Nucleus accumbens (tissue), 56 donors: Measurements from ENCODE around the gene LIN7B.
"Not testable (repeated sequence)": the region's sequence is repeated elsewhere in the genome, so short reads cannot be mapped to it uniquely, and the experiment has no call there.

ENCODE experiments used
- DNase-seq, 56 donors: peaks; one replicate each; lab custom pipeline; 2025; lab: John Stamatoyannopoulos, UW

The LIN7B gene

DNA sequence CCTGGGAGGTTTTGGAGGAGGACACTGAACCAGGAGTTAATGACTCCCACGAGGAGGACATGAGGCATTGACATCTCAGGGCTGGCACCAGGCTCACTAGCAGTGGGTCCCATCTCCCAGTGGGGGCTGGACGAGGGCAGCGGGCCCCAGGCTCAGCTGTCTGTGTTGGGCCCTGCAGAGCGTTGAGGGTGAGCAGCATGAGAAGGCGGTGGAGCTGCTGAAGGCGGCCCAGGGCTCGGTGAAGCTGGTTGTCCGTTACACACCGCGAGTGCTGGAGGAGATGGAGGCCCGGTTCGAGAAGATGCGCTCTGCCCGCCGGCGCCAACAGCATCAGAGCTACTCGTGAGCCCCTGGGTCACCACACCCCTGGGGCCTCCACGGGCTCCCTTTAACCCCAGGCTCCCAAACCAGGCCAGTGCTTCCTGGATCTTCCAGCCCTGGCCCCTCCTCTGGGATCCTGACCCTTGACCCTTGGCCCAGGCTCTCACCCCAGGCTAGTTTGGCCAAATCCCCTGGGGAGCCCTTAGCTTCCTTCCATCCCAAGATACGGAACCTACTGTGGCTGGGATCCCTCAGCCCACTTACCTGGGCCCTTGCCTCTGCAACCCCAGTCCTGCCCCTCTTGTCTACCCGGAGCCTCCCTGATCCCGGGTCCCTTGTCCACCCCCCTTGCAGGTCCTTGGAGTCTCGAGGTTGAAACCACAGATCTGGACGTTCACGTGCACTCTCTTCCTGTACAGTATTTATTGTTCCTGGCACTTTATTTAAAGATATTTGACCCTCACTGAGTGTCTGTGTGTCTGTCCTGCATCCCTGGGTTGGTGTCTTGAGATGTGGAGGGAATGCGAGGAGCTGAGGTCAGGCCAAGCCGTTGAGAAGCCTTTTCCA lies 3.8 kb downstream of the LIN7B start:
- peak in 2 of 56 donors; percentile 14 to 29 for DNase-seq

DNA sequence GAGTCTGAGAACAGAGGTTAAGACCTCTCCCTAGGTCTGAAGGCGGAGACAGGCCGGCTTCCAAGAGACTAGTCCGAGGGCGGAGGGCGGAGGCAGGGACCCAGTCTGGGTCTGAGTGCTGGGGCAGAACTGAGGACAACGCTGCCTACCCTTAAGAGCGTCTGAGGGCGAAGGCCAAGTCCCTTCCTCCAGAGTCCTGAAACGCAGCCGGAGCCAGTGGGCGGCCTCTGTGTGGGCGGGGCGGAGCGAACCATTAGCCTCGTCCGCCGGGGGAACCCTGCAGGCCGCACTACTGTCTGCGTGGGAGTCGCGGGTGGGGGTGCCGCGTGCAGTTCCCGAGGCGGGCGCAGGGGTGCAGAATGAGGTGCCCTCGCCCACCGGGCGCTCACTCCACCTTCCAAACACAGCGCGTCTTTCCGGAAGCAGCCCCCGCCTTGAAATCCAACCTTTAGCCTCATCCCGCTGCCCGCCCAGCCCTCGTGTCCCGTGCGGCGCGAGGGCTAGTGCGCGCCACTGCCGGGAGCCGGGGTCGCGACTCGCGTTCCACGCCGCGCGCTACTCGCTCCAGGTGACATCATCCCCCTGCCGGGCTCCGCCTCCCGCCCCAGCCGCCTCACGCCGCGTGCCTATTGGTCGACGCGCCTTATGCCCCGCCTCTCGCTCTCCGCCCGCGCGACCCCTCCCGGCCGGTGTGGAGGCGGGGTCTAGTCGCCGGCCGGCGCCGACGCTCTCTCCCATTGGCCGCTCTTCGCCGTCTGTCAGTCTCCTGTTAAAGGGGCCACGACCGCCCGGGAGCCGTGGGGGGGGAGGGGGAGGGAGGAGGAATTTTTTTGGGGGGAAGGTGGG lies 4.6 kb downstream of the LIN7B start, which contains the start of gene C19orf73:
Gene C19orf73, minus strand, starts transcription at position 579 of the 846 bp plus-strand sequence. Its CDS starts 121 bp downstream, at position 458.
- peak; percentile 69 to 97 (median 93) for DNase-seq

DNA sequence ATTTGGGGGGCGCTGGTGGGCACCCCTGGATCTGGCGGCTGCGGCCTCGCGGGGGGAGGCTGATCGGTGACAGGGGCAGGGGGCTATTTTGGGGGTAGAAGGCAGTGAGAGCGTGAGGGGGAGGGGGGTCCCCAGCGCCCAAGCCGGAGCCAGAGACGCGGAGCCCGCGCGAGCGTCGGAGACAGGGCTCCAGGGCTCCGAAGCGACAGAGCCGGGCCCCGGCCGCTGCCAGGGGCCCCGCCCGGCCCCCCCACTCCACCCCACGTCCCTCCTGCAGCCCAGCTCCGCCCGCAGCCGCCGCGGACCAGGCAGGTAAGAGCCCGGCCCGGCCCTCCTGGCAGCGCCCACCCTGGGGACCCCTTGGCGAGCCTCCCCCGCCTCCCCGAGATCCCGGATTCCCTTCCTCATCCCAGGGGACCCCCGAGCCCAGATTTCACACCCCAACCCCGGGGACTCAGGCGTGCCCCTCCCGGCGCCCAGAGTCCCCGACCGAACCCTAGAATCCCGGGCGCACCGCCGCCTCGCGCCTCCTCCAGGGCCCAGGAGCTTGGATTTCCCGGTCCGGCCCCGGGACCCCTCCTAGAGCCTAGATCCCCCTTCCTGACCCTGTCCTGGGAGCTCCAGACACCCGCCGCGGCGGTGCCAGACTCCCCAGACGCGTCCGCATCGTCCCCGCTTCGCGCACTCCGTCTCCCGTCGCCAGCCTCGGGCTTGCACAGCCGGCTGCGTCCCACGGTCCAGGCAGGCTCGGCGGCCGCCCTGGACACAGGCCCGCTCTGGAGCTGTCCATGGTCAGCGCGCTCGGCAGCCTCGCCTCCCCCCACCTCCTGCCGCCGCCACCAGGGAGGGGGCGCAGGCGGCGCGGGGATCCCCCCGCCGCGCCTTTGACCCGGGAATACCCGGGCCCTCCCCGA lies 5.5 kb downstream of the LIN7B start, which contains the start of gene PPFIA3:
Gene PPFIA3, plus strand, starts transcription at position 134 of the 914 bp plus-strand sequence. CDS start 8,330 bp downstream, outside the sequence.
- peak in 36 of 56 donors; percentile 12 to 65 (median 30) for DNase-seq

DNA sequence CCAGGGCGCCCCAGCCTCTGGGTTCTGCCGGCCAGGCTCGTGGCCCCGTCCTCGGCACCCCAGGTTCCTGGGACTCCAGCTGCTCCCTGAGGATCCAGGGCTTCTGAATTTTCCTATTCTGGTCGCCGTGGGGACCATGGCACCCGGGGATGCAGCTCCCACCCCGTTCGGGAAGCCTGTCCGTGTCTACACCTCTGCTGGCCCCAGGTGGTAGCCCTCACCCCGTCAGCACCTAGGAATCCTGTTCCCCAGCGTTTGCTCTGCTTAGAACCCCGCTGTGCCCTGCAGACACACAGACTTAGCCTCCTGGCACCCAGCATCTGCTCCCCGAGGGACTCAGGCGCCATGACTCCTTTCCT lies 6.1 kb downstream of the LIN7B start:
- DNase-seq, result peak in 1 of 56 donors; percentile 12

DNA sequence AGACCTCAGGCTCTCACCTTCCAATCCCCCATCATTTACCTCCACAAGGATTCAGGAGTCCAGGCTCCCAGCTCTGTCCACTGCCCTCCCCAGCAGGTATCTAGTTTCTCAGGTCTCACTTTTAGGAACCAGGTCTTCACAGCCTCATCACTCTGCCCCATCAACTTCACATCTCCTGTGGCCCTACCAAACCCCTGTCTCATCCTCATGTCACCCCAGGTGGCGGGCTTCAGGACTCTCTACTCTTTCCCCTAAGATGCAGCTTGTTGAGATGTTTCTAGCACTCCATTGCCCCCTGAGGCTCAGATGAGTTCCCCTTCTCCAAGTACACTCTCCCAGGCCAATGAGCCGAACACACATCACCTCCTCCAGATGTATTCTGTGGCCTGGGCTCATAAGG lies 6.7 kb downstream of the LIN7B start:
- DNase-seq, result no peak

DNA sequence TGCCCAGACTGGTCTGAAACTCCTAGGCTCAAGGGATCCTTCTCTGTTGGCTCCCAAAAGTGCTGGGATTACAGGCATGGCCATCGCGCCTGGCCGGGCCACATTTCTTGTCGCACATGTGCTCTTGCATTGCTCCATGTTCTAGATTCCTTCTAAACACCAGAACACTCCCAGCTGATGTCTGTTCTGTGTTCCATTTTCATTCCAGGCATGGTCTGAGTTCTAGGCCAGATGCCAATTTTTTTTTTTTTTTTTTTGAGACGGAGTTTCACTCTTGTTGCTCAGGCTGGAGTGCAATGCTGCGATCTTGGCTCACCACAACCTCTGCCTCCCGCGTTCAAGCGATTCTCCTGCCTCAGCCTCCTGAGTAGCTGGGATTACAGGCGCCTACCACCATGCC lies 7.7 kb downstream of the LIN7B start:
- not testable (repeated sequence) for DNase-seq

DNA sequence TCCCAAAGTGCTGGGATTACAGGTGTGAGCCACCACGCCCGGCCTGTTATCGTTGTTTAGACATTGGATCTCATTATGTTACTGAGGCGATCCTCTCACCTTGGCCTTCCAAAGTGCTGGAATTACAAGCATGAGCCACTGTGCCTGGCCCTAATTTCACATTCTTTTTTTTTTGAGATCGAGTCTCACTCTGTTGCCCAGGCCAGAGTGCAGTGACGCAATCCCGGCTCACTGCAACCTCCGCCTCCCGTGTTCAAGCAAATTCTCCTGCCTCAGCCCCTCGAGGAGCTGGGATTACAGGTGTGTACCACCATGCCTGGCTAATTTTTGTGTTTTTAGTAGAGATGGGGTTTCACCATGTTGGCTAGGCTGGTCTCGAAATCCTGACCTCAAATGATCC lies 9.1 kb downstream of the LIN7B start:
- not testable (repeated sequence) for DNase-seq

DNA sequence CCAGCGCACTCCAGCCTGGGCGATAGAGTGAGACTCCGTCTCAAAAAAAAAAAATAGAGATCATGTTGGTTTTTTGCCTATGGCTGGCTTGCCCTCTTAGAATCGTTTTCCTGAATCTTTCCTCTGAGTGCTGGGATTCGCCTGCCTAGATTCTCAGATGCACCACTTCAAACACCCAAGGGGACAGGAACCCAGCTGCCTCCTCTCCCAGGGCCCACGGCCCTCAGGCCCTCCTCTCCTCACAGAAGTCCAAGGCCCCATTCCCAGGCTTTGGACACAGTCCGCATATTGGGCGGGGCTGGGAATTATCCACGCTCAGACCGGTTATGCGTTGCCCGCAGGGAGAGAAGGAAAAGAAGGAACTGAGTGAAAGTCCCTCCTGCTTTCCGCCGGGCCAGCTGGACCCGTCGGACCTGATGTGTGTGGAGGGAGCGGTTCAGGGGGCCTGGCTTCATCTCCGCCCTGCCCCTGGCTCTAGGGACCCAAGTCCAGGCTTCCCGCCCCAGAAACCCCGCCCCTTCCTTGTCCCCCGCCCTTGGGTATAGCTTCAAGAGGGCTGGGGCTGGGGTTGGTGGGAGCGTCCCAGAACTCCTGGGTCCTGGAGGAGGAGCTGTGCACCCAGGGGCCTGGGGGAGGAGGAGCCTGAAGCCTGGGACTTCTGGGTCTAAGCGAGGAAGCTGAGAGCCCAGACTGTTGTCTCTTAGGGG lies 11.0 kb downstream of the LIN7B start:
- no peak for DNase-seq

DNA sequence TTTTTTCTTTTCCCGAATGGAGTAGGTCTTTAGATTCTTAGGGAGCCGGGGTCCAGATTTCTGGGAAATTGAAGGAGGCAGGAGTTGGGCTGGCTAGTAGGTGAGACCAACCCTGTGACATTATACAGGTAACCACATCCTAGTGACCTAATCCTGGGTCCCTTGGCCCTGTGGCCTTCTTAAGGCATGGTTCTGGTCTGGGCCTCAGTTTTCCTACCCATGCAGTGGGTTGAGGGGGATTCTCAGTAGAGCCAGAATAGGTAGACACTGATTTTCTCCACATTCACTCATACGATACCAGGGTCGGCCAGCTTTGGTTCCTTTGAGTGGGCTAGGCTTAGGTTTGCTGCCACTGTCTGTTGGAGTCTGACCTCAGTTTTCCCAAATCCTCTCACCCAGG lies 12.4 kb downstream of the LIN7B start:
- no peak for DNase-seq

DNA sequence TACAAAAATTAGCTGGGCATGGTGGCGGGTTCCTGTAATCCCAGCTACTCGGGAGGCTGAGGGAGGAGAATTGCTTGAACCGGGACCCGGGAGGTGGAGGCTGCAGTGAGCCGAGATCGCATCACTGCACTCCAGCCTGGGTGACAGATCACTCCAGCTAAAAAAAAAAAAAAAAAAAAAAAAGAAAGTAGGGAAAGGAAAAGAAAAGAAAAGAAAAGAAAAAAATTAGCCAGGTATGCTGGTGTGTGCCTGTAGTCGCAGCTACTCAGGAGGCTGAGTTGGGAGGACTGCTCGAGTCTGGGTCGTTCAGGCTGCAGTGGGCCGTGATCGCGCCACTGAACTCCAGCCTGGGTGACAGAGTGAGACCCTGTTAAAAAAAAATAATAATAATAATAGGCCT lies 13.1 kb downstream of the LIN7B start:
- DNase-seq, result not testable (repeated sequence)

DNA sequence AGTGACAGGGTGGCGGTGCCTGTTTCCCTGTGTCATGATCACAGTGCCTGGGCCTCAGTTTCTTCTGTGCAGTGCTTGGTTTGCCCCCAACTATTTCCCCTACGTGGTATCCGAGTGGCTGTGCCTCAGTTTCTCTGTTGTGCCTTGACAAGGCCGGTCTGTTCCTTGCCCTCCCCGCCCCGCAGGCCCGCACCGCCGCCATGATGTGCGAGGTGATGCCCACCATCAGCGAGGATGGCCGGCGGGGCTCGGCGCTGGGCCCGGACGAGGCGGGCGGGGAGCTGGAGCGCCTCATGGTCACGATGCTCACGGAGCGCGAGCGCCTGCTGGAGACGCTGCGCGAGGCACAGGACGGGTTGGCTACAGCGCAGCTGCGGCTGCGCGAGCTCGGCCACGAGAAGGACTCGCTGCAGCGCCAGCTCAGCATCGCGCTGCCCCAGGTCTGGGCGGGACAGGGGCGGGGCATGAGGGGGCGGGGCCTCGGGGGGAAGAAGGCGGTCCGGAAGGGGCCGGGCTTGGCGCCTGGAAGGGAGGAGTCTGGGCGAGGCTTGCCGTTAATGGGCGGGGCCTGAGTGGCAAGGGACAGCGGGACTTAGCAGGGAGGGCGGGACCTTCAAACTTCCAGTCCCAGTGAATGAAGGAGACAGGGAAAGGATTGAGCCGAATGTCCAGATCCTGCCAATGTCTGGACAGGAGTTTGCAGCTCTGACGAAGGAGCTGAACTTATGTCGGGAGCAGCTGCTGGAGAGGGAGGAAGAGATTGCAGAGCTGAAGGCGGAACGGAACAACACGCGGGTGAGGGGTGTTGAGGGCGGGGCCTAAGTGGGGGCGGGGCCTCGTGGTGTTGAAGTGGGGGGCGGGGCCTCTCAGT lies 13.7 kb downstream of the LIN7B start:
- DNase-seq, result peak; percentile 59 to 98 (median 94)

DNA sequence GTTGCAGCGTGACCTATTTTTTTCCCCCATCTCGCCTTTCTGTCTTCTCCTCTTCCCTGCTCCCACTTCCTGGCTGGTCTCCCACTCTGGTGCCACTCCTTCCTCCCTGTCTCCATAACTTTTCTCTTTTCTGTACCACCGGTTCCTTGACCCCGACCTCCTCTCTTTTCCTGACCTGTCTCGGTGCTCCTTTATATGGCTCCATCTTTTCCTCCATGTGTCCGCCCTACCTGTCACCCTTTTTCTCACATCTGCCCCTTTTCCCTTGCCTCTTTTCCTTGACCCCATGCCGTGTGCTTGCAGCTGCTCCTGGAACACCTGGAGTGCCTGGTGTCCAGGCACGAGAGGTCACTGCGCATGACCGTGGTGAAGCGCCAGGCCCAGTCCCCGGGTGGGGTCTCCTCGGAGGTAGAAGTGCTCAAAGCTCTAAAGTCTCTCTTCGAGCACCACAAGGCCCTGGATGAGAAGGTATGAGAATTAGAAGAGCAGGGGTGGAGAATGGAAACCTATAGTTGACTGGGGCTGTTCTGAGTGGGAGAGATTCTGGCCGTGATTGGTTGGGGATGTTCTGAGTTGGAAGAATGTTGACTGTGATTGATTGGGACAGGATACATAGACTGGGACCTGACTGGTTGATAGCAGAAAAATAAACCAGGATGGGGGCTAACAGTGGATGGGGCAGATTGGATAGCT lies 14.5 kb downstream of the LIN7B start:
- no peak for DNase-seq

DNA sequence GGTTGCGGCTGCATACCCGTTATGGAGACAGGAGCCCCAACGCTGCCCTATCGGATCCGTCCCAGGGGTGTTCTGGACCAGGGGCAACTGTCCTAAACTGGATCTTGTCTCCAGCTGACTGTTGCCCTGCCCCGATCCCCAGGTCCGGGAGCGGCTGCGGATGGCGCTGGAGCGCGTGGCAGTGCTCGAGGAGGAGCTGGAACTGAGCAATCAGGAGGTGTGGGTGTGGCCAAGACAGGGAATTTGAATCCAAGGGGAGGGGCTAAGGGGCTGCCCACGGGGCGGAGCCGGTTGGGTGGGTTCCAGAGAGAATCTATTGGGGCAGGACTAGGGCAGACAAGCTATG lies 15.0 kb downstream of the LIN7B start:
- no peak for DNase-seq

DNA sequence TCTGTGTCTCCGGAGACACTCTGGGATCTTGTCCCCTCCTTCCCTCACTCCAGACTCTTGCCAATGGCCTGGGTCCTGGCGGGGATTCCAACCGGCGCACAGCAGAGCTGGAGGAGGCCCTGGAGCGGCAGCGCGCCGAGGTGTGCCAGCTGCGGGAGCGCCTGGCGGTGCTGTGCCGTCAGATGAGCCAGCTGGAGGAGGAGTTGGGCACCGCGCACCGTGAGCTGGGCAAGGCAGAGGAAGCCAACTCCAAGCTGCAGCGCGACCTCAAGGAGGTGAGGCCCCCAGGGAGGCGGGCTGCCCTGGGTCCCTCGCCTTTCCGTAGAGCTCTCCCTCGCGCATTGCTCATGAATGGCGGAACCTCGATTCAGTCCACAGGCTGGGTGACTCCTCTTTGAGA lies 16.2 kb downstream of the LIN7B start:
- no peak for DNase-seq

DNA sequence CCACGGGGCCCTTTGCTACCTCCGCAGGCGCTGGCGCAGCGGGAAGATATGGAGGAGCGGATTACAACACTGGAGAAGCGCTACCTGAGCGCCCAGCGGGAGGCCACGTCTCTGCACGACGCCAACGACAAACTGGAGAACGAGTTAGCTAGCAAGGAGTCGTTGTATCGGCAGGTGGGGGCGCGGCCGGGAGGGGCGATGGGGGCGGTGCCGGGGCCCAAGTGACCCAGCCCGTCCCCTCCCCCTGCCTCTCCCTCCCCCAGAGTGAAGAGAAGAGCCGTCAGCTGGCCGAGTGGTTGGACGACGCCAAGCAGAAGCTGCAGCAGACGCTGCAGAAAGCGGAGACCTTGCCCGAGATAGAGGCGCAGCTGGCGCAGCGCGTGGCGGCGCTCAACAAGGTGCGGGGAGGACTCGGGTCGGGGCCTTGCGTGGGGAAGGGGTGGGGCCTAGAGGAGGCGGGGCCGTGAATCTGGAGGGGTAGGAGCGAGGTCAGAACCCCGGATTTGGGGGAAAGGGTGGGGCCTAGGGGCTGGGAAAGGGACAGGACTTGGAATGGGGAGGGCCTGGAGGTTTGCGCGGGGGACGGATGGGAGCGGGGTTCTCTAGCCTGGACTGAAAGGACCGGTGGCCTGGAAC lies 18.9 kb downstream of the LIN7B start:
- no peak for DNase-seq

DNA sequence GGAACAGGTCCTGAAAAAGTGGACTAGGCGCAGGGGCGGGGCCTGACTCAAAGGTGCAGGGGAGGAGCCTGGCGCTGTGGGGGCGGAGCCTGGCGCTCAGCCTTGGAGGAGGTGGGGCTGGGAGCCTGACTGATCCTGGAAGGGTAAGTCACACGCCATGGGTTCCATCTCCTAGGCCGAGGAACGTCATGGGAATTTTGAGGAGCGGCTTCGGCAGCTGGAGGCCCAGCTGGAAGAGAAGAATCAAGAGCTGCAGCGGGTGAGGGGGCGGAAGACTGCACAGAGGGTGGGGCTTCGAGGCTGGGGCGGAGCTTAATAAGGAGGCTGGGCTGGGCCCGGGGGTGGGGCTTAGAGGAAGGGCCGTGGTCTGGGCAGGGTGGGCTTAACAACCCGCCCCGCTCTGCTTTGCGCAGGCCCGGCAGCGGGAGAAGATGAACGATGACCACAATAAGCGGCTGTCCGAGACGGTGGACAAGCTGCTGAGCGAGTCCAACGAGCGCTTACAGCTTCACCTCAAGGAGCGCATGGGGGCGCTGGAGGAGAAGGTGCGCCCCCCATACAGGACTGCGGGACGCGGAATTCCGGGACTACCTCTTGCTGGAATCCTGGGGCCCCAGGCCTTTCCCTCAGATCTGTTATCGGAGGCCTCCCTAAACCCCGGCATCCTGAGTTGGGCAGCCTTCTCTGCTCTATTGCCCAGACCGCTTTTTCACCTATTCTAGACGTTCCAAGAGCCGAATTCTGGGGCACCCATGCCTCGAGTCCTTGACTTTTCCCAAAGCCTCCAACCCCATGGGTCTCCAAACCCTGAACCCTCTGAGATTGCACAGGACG lies 19.7 kb downstream of the LIN7B start:
- DNase-seq, result peak in 3 of 56 donors; percentile 2 to 30 (median 20)

DNA sequence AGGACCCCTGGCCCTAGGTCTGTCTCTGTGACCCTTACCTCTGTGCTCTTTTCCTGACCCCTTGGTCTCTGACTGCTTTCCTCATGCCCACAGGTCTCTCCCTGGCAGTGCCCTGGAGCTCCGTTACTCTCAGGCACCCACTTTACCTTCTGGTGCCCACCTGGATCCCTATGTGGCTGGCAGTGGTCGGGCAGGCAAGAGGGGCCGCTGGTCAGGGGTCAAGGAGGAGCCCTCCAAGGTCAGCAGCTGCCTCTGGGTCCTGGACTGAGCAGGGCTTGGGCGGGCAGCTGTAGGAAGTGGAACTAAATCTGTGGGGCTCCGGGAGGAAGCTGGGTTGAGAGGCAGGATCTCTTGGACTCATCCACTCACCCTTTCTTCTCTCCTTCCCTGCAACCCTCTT lies 21.5 kb downstream of the LIN7B start:
- no peak for DNase-seq
